GM18519 (cell line): ENCODE results near the gene TAOK3.
"Not testable (repeated sequence)": the region's sequence is repeated elsewhere in the genome, so short reads cannot be mapped to it uniquely, and the experiment has no call there.

Experiments used
- ATAC-seq: cut with Tn5 transposase; IDR thresholded peaks from one replicate; pipeline ENCODE4 v1.9.1; 2021; ENCODE audit warnings: mild to moderate bottlenecking, moderate library complexity; ENCODE audit not compliant: unreplicated experiment, low FRiP score

TAOK3 gene

DNA sequence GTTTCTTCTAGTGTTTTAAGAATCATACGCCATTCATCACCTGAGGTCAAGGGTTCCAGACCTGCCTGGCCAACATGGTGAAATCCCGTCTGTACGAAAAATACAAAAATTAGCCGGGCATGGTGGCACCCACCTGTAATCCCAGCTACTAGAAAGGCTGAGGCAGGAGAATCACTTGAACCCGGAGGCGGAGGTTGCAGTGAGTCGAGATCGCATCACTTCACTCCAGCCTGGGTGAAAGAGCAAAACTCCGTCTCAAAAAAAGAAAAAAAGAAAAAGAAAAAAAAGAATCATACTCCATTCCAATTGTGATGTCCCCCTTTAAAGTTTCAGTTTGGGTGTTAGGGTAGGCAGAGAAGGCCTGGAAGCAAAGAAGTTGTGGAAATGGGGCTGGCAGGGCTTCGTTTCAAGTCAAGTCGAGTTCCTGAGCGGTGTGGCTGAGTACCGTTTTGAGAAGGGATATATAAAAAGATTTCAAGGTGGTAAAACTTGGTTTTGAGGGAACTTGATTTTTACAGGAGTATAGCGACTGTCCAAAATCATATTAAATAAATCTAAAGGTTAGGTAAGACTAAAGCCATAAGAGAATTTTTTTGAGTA is 1.5 kb upstream of the TAOK3 start:
- no peak for ATAC-seq

DNA sequence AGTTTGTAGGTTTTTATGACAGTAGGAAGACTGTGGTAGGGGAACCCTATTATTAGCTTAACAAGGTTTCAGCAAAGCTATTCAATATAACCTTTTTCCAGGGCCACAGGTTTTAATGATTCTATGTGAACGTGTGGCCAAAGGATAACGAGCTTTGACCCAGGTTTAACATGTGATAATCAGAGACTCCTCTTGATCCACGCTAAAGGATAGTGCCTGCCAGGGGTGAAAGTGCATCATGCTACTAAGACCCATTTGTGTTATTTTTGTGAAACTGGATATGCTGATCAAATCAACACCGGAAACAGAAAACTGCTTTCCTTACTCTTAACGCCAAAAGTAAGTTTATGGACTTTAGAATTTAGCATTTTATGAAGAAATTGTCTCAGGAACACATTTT is 909 bp upstream of the TAOK3 start:
- no peak for ATAC-seq

DNA sequence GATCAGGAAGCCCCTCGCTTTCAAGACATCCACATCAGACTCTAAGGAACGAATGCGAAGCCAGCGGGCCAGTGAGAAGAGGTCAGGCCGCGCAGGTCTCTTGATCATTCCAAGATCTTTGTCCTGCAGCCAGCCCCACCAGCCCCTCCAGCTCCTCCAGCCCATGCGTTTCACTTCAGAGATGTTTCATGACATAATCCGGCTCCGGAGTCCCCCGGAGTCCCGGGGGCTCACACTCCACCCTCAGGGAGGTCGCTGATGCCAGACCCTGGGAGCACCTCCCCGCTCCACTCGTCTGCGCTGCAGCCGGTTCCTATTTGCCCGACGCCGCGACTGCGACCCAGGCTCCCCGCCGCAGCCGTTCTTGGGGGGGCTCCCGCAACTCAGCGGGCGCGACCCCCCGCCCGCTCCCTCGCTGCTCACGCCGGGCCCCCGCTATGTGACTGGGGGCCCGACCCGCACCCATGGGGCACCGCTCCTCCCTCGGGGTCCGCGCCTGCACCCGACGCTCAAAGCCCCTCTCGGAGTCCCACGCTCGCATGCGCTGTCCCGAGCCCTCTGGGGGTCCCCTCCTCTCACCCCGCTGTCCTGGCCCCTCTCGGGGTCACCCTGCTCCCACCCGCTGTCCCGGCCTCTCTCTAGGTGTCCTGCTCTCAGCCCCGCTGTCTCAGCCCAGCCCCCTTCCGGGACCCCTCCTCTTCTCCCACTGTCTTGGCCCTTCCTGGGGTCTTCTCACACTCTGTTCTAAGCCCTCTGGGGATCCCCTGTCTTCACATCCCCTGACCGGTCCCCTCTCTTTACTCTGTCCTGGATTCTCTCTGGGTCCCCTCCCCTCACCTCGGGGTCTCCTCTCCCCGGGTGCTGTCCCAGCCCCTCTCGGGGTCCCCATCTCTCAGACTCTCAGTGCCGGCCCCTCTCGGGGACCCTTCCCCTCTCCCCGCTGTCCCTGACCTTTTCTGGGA is 1.1 kb downstream of the TAOK3 start:
- ATAC-seq, result no peak

DNA sequence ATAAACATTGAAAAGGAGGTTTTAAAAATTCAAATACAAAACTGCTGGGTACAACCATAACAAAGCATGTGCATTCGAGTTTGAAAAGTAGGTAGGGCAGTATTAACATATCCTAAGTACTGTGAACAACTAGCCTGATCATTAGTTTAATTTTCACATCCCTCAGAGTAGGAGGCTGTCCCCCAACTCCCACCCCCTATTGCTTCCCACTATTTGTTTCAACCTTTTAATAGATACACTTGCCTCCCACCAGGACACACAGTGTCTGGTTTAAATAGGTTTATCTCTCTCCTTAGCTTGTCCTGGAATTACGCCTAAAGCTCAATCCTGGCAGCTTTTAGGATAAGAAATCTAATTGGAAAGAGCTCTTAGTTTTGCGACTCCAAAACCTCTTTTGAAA is 2.1 kb downstream of the TAOK3 start:
- no peak for ATAC-seq

DNA sequence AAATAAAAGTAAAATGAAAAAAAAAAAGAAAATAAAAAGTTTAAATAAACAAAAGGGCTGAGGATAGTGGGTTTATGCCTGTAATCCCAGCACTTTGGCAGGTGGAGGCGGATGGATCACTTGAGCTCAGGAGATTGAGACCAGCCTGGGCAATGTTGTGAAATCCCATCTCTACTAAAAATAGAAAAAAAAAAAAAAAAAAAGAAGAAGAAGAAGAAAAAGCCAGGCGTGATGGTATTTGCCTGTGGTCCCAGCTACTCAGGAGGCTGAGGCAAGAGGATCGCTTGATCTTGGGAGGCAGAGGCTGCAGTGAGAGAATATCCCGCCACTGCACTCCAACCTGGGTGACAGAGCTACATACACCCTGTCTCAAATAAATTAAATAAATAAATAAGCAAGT is 3.9 kb downstream of the TAOK3 start:
- ATAC-seq, result no peak

DNA sequence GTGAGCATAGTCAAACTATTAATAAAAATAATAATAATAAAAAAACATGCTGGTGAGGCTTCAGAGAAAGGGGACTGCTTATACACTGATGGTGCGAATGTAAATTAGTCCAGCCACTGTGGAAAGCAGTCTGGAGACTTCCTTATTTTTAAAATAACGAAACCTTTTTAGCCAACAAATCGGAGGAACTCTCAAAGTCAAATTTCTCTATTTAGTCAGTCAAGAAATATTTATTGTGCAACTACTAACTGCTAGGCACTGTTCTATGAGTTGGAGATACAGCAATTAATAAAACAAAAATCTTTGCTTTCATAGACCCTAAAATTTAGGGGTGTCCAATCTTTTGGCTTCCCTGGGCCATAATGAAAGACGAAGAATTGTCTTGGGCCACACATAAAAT is 10.8 kb downstream of the TAOK3 start:
- ATAC-seq, result no peak

DNA sequence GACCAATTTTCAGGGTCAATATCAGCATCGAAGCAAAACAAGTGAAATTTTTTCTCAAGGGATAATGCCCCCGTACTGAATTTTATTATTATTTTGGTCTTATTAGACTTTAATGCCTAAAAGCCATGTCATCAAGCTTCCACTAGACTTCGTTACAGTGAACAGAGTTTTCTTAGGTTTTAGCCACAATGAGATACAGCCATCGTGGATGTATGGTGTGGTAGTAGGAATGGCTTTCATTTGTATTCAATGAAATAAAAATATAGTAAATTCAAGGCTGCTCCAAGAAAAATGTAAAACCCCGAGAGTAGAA is 11.7 kb downstream of the TAOK3 start:
- ATAC-seq, result no peak

DNA sequence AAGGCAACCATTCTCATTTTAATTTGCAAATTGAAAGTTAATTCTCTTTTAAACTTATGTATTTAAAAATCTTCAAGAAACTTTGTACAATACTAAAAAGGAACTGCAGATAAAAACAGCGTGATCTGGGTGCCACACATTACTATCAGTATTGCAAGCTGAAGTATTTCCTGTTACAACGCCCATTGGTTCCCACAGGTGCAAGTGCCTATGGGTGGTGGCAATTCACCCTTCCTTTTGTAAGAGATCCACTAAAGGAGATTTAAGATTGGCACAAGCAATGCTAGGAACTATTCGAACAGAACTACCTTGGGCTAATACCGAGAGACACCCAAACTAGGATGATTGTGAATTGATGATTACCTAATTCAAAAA is 13.2 kb downstream of the TAOK3 start:
- ATAC-seq, result no peak

DNA sequence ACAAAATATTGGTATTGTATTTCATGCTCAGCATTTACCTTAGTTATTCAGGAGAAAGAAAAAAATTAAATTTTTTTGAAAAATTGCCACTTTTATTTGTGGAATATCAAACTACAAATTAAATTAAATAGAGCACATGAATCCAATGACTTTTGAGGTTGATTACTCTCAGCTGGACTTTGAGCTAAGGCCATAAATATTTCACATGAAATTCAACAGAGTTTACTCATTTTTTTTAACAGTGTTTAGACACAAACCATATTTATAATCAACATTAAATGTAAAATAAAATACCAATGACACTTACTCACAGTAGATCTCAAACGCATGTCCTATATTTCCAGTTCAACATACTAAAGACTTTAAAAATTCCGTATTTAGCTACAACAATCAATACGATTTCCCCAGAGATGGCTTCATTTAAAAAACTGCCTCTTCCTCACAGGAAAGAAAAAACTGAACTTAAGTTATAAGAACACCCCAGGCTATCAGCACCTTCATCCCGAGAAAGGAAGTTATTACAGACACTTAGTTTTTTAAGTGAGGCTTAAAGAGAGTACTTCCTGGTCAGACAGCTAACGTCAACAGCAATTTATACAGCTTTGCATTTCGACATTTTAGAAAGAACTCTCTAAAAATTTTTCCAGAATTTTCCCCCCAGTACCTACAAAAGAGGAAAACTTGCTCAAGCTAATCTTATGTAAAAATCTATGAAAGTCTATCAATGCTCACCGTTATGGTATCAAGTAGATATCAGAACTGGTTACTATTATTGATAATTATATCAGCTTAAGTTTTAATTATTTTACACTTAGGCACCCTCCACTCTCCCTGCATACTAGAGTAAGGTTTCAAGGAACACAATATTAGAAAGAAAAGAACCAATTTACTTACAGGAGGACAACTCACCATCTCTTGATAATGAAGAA is 13.8 kb downstream of the TAOK3 start:
- ATAC-seq, result no peak

DNA sequence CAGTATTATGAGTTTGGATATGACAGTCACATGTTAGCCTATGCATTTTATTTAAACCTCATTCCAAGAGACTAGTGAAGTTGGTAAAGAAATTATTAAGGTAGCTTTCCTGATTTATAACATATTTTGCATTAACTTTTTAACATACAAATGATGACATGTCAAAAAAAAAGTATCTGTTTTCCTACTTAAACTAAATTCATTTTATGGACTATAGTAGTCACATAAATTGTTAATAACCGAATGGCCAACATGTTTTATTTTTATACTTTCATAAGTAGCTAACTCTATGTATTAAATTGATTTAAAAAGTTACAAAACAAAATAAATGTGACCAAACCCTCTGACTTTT is 14.7 kb downstream of the TAOK3 start:
- no peak for ATAC-seq

DNA sequence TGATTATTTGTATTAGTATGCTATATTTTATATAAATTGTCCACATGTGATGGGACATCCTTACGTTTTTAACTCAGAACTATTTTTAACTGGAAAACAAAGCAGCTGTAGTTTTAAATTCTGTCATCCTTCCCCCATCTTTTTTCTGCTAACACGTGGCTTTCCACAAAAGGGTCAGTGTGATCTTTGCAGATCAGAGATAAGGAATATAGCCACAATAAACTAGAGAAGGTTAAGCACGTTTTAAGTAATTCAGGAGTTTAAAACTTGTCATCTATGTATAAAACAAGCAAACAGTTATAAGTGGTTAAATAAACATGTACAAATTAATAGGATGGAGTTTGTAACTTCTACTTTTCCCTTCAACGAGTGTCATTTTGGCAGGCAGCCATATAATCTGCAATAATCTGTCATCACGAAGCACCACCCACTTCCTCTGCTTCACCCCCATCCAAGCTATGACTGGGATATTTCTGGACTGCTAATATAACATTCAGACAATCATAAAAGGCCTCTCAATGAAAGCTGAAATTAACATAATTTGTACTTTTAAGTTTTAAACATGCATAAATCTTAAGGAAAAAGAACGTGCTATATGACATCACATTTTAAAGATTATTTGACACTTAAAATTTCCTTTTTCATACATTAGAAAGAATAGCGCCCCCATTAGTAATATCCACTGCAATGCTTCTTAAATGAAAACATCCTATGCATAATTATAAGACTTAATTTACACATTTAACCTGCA is 15.3 kb downstream of the TAOK3 start:
- peak; percentile 40 for ATAC-seq

DNA sequence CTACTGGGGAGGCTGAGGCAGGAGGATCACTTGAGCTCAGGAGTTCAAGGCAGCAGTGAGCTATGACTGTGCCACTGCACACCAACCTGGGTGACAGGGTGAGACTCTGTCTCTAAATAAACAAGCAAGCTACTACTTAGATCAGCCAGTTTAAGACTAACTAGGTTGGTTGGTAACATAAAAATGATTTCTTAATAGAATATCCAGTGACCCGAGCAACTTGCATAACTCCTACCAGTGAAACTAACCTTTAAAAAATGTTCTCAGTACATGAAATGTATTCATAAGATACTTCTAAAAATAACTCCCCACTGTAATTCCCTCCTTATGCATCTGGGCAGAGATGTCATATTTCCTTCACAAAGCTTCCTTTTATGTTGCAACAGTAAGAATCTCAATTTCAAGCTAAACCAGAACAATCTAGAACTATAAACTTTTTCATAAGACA is 15.9 kb downstream of the TAOK3 start:
- ATAC-seq, result peak; percentile 27

DNA sequence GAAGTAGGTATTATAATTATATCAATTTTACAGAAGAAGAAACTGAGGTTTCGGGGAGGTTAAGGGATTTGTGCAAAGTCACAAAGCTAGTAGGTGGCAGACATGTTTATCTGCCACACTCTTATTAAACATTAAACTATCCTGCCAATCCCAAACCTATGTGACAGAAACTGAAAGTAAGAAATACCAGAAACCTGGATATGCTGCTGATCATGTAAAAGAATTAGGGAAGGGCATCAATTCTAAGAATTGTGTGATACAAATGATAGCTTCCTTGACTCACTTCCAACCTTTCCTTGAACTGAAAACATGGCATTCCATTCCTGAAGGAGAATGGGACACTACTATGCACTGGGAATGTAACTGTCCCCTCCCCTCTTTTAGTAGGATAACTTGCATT is 16.9 kb downstream of the TAOK3 start:
- ATAC-seq, result no peak

DNA sequence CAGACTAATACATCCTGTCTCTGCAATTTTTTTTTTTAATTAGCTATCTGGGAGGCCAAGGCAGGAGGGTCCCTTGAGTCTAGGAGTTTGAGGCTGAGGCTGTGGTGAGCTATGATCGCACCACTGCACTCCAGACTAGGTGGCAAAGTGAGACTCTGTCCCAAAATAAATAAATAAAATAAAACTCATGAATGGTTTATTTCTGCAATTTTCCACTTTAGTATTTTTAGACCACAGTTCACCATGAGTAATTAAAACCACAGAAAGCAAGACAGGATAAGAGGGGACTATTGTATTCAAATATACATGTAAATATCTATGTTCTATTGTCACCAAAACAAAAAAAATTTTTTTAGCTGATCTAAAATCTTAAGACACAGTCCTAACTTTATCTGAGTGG is 17.8 kb downstream of the TAOK3 start:
- no peak for ATAC-seq

DNA sequence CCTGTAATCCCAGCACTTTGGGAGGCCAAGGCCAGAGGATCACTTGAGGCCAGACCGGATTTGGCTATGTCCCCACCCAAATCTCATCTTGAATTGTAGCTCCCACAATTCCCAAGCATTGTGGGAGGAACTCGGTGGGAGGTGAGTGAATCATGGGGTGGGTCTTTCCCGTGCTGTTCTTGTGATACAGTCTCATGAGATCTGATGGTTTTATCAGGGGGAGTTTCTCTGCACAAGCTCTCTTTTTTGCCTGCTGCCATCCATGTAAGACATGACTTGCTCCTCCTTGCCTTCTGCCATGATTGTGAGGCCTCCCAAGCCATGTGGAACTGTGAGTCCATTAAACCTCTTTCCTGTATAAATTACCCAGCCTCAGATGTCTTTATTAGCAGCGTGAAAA is 18.2 kb downstream of the TAOK3 start:
- ATAC-seq, result not testable (repeated sequence)

DNA sequence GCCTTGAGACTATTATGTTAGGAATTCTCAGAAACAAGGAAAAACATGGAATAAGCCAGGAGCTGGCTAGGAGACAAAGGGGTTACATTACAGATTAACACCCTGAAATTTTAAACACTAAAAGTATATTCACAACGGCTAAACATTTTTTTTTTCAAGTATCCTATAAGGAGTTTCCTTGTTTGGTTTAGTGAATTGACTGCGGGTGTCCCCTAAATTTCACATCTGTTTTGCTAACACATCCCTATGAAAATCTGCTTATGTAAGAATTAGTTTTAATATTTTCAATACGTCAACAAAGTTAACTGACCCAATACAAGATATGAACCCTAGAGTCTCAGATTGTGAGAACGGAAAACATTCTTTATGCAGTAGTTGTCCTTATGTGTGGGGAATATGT is 19.0 kb downstream of the TAOK3 start:
- ATAC-seq, result no peak

DNA sequence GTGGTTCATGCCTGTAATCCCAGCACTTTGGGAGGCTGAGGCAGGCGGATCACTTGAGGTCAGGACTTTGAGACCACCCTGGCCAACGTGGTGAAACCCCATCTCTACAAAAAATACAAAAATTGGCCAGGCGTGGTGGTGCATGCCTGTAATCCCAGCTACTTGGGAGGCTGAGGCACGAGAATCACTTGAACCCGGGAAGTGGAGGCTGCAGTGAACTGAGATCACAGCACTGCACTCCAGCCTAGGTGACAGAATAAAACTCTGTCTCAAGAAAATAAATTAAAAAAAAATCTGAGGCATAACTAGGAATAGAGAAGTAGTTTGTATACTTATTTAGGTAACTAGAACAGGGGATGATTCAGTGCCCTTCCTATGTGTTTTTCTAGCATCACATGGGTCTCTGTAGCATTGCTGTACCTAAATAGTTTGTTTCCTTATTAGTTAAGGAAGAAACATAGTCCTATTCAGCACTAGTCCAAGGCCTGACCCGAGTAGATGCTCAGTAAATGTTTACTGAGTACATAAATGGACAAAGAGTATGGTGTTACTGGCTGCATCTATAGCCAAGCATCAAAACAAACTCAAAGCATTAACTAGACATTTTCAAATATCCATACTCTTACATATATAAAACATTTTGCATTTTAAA is 21.7 kb downstream of the TAOK3 start:
- no peak for ATAC-seq

DNA sequence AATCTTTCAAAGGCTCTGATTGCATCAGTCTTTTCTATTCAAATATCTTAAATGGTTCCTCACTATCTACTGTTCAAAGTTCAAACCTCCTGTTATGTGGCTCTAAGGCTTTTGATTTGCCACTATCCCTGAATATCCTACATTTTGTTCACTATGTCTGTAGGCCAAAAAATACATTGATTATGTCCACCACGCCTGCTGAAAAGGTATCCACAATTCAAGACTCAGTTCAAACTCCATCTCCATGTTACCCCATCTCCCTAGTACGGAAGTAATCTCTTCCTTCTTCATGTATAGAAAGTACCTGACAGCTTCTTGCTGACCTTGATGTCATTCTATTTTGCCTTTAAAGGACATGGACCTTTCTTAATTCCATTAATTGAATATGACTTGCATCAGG is 24.8 kb downstream of the TAOK3 start:
- no peak for ATAC-seq

DNA sequence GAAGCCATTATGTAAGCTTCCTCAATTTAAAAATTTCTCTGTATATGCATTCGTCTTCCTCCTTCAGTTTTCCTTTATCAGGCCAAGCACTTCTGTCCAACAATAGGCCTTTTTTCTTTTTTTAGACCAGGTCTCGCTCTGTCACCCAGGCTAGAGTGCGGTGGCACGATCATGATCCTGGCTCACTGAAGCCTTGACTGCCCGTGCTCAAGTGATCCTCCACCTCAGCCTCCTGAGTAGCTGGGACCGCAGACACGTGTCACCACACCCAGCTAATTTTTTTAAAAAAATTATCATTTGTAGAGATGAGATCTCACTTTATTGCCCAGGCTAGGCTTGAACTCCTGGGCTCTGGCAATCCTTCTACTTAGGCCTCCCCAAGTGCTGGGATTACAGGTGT is 25.8 kb downstream of the TAOK3 start:
- no peak for ATAC-seq

DNA sequence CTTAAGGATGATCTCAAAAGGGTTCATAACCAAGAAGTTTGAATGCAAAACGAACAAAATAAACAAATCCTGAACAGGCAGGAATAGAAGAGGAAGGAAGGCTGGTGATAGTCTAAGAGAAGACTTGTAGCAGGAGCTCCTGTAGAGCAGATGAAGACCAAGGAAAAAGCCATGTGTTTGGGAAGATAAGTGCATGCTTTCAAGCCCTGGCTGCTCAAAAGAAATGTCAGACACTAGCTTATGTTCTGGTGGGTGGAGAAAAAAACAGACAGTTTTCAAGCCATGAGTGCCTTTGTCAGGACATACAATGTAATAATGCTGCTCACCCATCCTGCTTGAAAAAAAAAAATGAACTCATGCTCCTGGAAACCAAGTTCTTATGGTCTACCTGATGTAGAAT is 27.4 kb downstream of the TAOK3 start:
- ATAC-seq, result no peak
